K562 (cell line): Measurements from ENCODE around the gene ATXN1. TPM values are rescaled to one million over a fixed set of nuclear protein-coding genes. Genes with fewer than 3 reads are reported as not detected.

Experiments used
- ATAC-seq: fragments of 200-7000 bp; cut with Tn5 transposase; 3 replicates; pipeline ENCODE4 v1.9.1; 2020; ENCODE audit warnings: moderate library complexity
- BruUV-seq: library from RNA; stranded (reverse); fragments of 400-500 nt; replicated peaks from 2 replicates; lab custom pipeline; 2021; lab: Mats Ljungman, UMichigan
- CTCF ChIA-PET: fragments of 300-600 bp; formaldehyde crosslinking; extraction: SDS; loops from one replicate; lab custom pipeline; 2021; ENCODE audit warnings: low intra/inter-chr PET ratio; lab: Yijun Ruan, JAX
- POLR2A ChIA-PET: fragments of 300-600, 350-650 bp; sonication (Branson Sonifier 250); formaldehyde crosslinking; extraction: SDS; loops from one replicate; lab custom pipeline; 2021; ENCODE audit warnings: antibody characterized with exemption, inconsistent platforms; lab: Yijun Ruan, JAX
- DNase-seq, 4 experiments: peaks; one replicate each; pipeline versions ENCODE4 v3.0.0 to v3.0.0-alpha.2; 2011 to 2018; ENCODE audit warnings: low spot score in 3 of 4, mixed read lengths in 3 of 4; ENCODE audit errors: extremely low read depth in 1 of 4
- FAIRE-seq: peaks from 2 replicates; lab custom pipeline; 2011; peaks lifted over from hg19 to GRCh38; lab: Jason Lieb, UNC
- H2AFZ ChIP-seq: 2 replicates; pipeline ENCODE4 v1.6.0; 2011; ENCODE audit warnings: low read depth, low read length, control low read depth, inconsistent platforms
- H3K27ac ChIP-seq: fragments of 200-600 bp; 3 replicates; pipeline ENCODE4 v1.8.0; 2011; ENCODE audit warnings: low read depth, mild to moderate bottlenecking, control low read depth, inconsistent platforms, low read length, moderate library complexity, mixed read lengths; ENCODE audit errors: extremely low read depth
- H3K27me3 ChIP-seq, 2 experiments: fragments of 300-600 bp in 1 of 2; 2 replicates in 1 of 2; 3 replicates in 1 of 2; pipeline versions ENCODE4 v1.6.0 to v1.8.0; 2011; ENCODE audit warnings: inconsistent platforms in 2 of 2, low read length in 2 of 2, mild to moderate bottlenecking in 1 of 2, mixed read lengths in 1 of 2, moderate library complexity in 1 of 2; ENCODE audit not compliant: control insufficient read depth in 2 of 2, insufficient read depth in 2 of 2
- H3K36me3 ChIP-seq: fragments of 300-600 bp; 3 replicates; pipeline ENCODE4 v1.8.0; 2011; ENCODE audit warnings: mild to moderate bottlenecking, low read length, inconsistent platforms; ENCODE audit not compliant: control insufficient read depth, insufficient read depth
- H3K4me1 ChIP-seq, 2 experiments: fragments of 200-600 bp in 1 of 2; replicated peaks in 1 of 2; 2 replicates in 1 of 2; 3 replicates in 1 of 2; pipeline versions ENCODE4 v1.5.1 to v1.8.0; 2011; ENCODE audit warnings: inconsistent platforms in 2 of 2, low read length in 2 of 2, mild to moderate bottlenecking in 1 of 2, mixed read lengths in 1 of 2, moderate library complexity in 1 of 2; ENCODE audit not compliant: control insufficient read depth in 2 of 2, insufficient read depth in 2 of 2
- H3K4me2 ChIP-seq: 2 replicates; pipeline ENCODE4 v1.6.1; 2011; ENCODE audit warnings: low read length, control low read depth, inconsistent platforms, mixed read lengths; ENCODE audit not compliant: insufficient read depth
- H3K4me3 ChIP-seq: fragments of 200-600 bp; sonication (generic), shearing (Covaris generic); 2 replicates; pipeline ENCODE4 v1.5.1; 2016; ENCODE audit warnings: control low read depth, inconsistent platforms
- H3K79me2 ChIP-seq: fragments of 200-600 bp; 3 replicates; pipeline ENCODE4 v1.8.0; 2011; ENCODE audit warnings: low read length, inconsistent platforms; ENCODE audit not compliant: control insufficient read depth, insufficient read depth
- H3K9ac ChIP-seq, 2 experiments: 2 replicates each; pipeline versions ENCODE4 v1.6.0 to v1.6.1; 2011; ENCODE audit warnings: low read depth in 2 of 2, low read length in 2 of 2, control low read depth in 1 of 2, inconsistent platforms in 1 of 2, mild to moderate bottlenecking in 1 of 2, mixed read lengths in 1 of 2; ENCODE audit not compliant: insufficient read depth in 1 of 2
- H3K9me1 ChIP-seq: one replicate; pipeline ENCODE4 v1.6.0; 2011; ENCODE audit warnings: inconsistent platforms, mild to moderate bottlenecking, low read length, moderate library complexity; ENCODE audit not compliant: control insufficient read depth, insufficient read depth
- H3K9me3 ChIP-seq: replicated peaks from 2 replicates; pipeline ENCODE4 v1.5.1; 2011; ENCODE audit warnings: low read depth, low read length, inconsistent platforms; ENCODE audit not compliant: control insufficient read depth, insufficient read depth
- H4K20me1 ChIP-seq: replicated peaks from 2 replicates; pipeline ENCODE4 v1.6.1; 2011; ENCODE audit warnings: low read length, inconsistent platforms, mixed read lengths; ENCODE audit not compliant: control insufficient read depth, insufficient read depth
- ARNT ChIP-seq, 2 experiments: fragments of 450-650 bp; IDR thresholded peaks; 2 replicates each; pipeline ENCODE4 v1.6.1; 2016; ENCODE audit warnings: mild to moderate bottlenecking in 1 of 2
- CHCHD3 ChIP-seq: fragments of 250-450 bp; sonication (Bioruptor Pico); IDR thresholded peaks from 2 replicates; pipeline ENCODE4 v2.1.2; 2022; ENCODE audit warnings: mild to moderate bottlenecking
- DDX20 ChIP-seq: fragments of 450-650 bp; IDR thresholded peaks from 2 replicates; pipeline ENCODE4 v1.6.1; 2016; ENCODE audit warnings: missing genetic modification characterization, low read depth, mild to moderate bottlenecking, missing compliant biosample characterization, moderate library complexity
- FOXJ2 ChIP-seq: fragments of 200-800 bp; sonication (Bioruptor generic); IDR thresholded peaks from 2 replicates; pipeline ENCODE4 v1.6.1; 2016; ENCODE audit warnings: missing genetic modification characterization, missing compliant biosample characterization
- HMG20A ChIP-seq: fragments of 450-650 bp; formaldehyde crosslinking; conservative IDR thresholded peaks from 2 replicates; pipeline ENCODE4 v1.4.0; 2020; ENCODE audit warnings: mild to moderate bottlenecking, mixed read lengths
- KAT8 ChIP-seq: fragments of 450-650 bp; IDR thresholded peaks from 2 replicates; pipeline ENCODE4 v1.6.1; 2016; ENCODE audit warnings: low read depth, mild to moderate bottlenecking
- NCOA4 ChIP-seq: fragments of 450-650 bp; IDR thresholded peaks from 2 replicates; pipeline ENCODE4 v1.6.1; 2018; ENCODE audit warnings: mild to moderate bottlenecking; ENCODE audit not compliant: partially characterized antibody
- NFE2L1 ChIP-seq: fragments of 450-650 bp; IDR thresholded peaks from 2 replicates; pipeline ENCODE4 v1.6.1; 2016; ENCODE audit warnings: missing genetic modification characterization, low read depth, mild to moderate bottlenecking, missing compliant biosample characterization, moderate library complexity, borderline replicate concordance
- PRDM10 ChIP-seq: fragments of 450-650 bp; IDR thresholded peaks from 2 replicates; pipeline ENCODE4 v1.6.1; 2018; ENCODE audit not compliant: partially characterized antibody
- RFX1 ChIP-seq: fragments of 450-650 bp; IDR thresholded peaks from 2 replicates; pipeline ENCODE4 v1.6.1; 2016; ENCODE audit warnings: mild to moderate bottlenecking, moderate library complexity
- SIRT6 ChIP-seq: IDR thresholded peaks from one replicate; pipeline ENCODE4 v1.6.1; 2012; ENCODE audit warnings: low read depth, mild to moderate bottlenecking, control low read depth, inconsistent platforms, low read length, moderate library complexity
- SMARCB1 ChIP-seq: IDR thresholded peaks from 2 replicates; pipeline ENCODE4 v1.6.1; 2011; ENCODE audit warnings: improper control_type of control experiment, low read depth; ENCODE audit not compliant: insufficient read length
- ZNF133 ChIP-seq: fragments of 250-450 bp; sonication (Bioruptor Pico); IDR thresholded peaks from 2 replicates; pipeline ENCODE4 v1.4.0; 2020; ENCODE audit warnings: mild to moderate bottlenecking
- ZNF740 ChIP-seq, 3 experiments: fragments of 200-800 bp in 1 of 3; sonication (Bioruptor generic) in 1 of 3; sonication (generic) in 1 of 3; formaldehyde crosslinking in 1 of 3; IDR thresholded peaks; 2 replicates each; pipeline versions ENCODE4 v1.6.1 to v1.8.0; 2016 to 2022; ENCODE audit warnings: mild to moderate bottlenecking in 2 of 3, missing compliant biosample characterization in 2 of 3, missing genetic modification characterization in 2 of 3, missing genetic modification reagents in 1 of 3
- ZNF77 ChIP-seq: fragments of 250-450 bp; sonication (Bioruptor Pico); IDR thresholded peaks from 2 replicates; pipeline ENCODE4 v1.5.0; 2020
- WGBS: fragments of 100-300 bp; shearing (Covaris generic); methylation state at CpG from one replicate; pipeline ENCODE4 v1.1.6; 2016; ENCODE audit warnings: low coverage, mixed read lengths; ENCODE audit not compliant: insufficient coverage; ENCODE audit errors: missing lambda C conversion rate; 5-methylcytosine and 5-hydroxymethylcytosine counted together
- in situ Hi-C: fragments of 300-500 bp; cut with MboI; formaldehyde crosslinking; loops from 4 replicates; pipeline ENCODE4 v1.15.0; 2018; ENCODE audit warnings: inconsistent platforms, mixed read lengths
- intact Hi-C: fragments of 100-400 bp; cut with micrococcal nuclease; formaldehyde crosslinking; loops from 2 replicates; pipeline ENCODE4 v1.14.2; 2022
- polyA plus RNA-seq, 8 experiments: library from polyadenylated mRNA; depleted of rRNA in 4 of 8; stranded (reverse) in 5 of 8; unstranded in 3 of 8; fragments of >200 nt; fragmentation: Nextera tagmentation in 2 of 8; fragmentation: Illumina TruSeq in 1 of 8; extraction: Ambion mirVana in 2 of 8; extraction: Trizol in 1 of 8; gene quantifications; 2 replicates each; pipeline versions ENCODE4 v1.2.1 to v1.2.3, GENCODE V29; 2011 to 2014; ENCODE audit warnings: inconsistent platforms in 1 of 8, missing spikeins in 1 of 8
- total RNA-seq, 7 experiments: library from RNA; depleted of rRNA in 6 of 7; stranded (reverse); fragments of >200 nt in 6 of 7; fragmentation: Illumina TruSeq in 2 of 7; extraction: Trizol in 2 of 7; gene quantifications; 2 replicates each; pipeline versions ENCODE4 v1.2.1 to v1.2.3, GENCODE V29; 2011 to 2021; ENCODE audit warnings: low replicate concordance in 1 of 7
- TF ChIP-seq, protein P1 (sequence below): fragments of 450-650 bp; IDR thresholded peaks from 2 replicates; pipeline ENCODE4 v1.6.1; 2017; ENCODE audit warnings: antibody characterized with exemption

Gene ATXN1
- total and polyA plus RNA-seq, 9 of the 15 experiments (the other 6 are each of a cell fraction or from before 2014, with no cell fraction given): under 0.01 to 1.2 (median 0.58) TPM

DNA sequence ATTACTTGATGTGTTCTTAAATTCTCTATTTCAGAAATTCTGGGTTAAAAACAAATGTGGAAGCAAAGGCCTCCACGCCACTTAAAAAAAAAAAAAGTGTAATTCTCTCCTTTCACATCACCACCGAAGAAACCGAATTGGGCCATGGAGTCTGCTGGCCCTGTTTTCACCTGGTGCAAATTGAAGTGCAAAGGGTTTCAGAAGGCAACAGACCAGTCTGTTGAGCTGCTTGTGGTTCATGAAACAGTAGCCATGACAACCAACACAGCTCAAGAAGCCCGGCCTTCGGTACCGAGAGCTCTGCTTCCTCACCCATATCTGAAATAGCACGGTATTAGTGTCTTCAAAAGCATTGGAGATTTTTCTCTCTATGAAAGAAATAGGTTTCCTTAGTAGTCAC lies 459.7 kb downstream of the ATXN1 start:
- 74% methylated on average over 7 of the region's 7 CpGs for WGBS
- CTCF ChIA-PET: no interaction called here

More for the DNA sequence above, 459.7 kb downstream of the ATXN1 start:
- no peak overlapping the region for H3K4me3 ChIP-seq
- no peaks in the 10 kb centered on the region for H3K9me1 ChIP-seq
- DNase-seq (no peak), FAIRE-seq (no peak), ATAC-seq (no peak)
- H3K27me3 ChIP-seq: no peaks in the 10 kb centered on the region
- peaks cover 8 to 18% of the 10 kb centered on the region in 2 experiments; a peak in 4 of 5 replicates for H3K4me1 ChIP-seq
- POLR2A ChIA-PET: interaction anchor here (0.9 to 2.2 kb wide), 5 partner anchors 12 to 36 kb away, joined by 3 to 5 read pairs (median 3); no protein-coding TSS in a partner anchor
- no peaks in the 10 kb centered on the region for H3K9me3 ChIP-seq
- no peaks in the 10 kb centered on the region for H4K20me1 ChIP-seq
- peaks cover 17% of the 10 kb centered on the region; the same call in 1 of the 3 replicates for H3K36me3 ChIP-seq
- TF ChIP-seq HMG20A (CRISPR knock-in tag) (no peak), RFX1 (peak; percentile 74), ZNF133 (CRISPR knock-in tag) (no peak), ZNF740 (CRISPR knock-in tag; IDR thresholded peaks at IDR 0.05) (no peak), ZNF740 (tag; IDR thresholded peaks at IDR 0.05) (no peak), NFE2L1 (no peak), PRDM10 (no peak), ZNF77 (no peak), ARNT (IDR thresholded peaks at IDR 0.05) (no peak), CHCHD3 (CRISPR knock-in tag) (no peak), KAT8 (no peak), NCOA4 (no peak), SIRT6 (no peak), SMARCB1 (no peak), DDX20 (no peak), FOXJ2 (tag) (peak; percentile 13; the same call in 1 of the 2 replicates)
- TF ChIP-seq, protein P1, sequence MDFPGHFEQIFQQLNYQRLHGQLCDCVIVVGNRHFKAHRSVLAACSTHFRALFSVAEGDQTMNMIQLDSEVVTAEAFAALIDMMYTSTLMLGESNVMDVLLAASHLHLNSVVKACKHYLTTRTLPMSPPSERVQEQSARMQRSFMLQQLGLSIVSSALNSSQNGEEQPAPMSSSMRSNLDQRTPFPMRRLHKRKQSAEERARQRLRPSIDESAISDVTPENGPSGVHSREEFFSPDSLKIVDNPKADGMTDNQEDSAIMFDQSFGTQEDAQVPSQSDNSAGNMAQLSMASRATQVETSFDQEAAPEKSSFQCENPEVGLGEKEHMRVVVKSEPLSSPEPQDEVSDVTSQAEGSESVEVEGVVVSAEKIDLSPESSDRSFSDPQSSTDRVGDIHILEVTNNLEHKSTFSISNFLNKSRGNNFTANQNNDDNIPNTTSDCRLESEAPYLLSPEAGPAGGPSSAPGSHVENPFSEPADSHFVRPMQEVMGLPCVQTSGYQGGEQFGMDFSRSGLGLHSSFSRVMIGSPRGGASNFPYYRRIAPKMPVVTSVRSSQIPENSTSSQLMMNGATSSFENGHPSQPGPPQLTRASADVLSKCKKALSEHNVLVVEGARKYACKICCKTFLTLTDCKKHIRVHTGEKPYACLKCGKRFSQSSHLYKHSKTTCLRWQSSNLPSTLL: no peak
- no peak overlapping the region for H3K4me2 ChIP-seq
- no peak overlapping the region for H2AFZ ChIP-seq
- in situ Hi-C loops (no loop called here), intact Hi-C loops (no loop called here)
- no peak overlapping the region for H3K9ac ChIP-seq
- H3K27ac ChIP-seq: no peak overlapping the region
- no peaks in the 10 kb centered on the region for H3K79me2 ChIP-seq
- no TSS peak for BruUV-seq
